Measurements from ENCODE around the gene EMC7. TPM values are rescaled to one million over a fixed set of nuclear protein-coding genes. Genes with fewer than 3 reads are reported as not detected.
"Not testable (repeated sequence)": the region's sequence is repeated elsewhere in the genome, so short reads cannot be mapped to it uniquely, and the experiment has no call there.

Gene EMC7
- total RNA-seq, 4 donors from 2014 or later: 34.6 to 49.2 (median 43.2) TPM

DNA sequence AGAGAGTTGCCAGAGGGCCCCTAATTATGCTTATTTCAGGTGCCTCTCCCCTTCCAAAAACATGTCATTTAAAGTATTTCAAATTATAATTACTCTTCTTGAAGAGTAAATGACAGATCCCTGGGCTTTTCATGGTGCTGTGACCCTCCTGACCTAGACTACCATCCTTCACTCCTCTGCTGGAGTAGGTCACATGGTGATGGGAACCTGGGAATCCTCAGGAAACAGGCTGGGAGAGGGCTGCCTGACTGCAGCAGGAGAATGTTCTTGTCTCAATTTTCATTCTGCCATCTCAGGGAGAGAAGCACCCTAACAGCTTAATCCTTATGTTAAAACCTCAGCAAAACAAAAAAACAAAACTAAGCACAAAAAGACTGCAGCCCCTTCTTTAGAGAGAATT, 24.9 kb upstream of the EMC7 start:
- no peak for ATAC-seq
- H3K27ac ChIP-seq: no peak overlapping the region
- no peaks in the 10 kb centered on the region for H3K4me1 ChIP-seq
- H3K9me3 ChIP-seq: no peaks in the 10 kb centered on the region
- no peaks in the 10 kb centered on the region for H3K36me3 ChIP-seq
- H3K4me3 ChIP-seq: no peak overlapping the region
- TF ChIP-seq POLR2A (IDR thresholded peaks at IDR 0.05) (no peak), POLR2AphosphoS5 (IDR thresholded peaks at IDR 0.05) (no peak), EP300 (IDR thresholded peaks at IDR 0.05) (no peak)
- TF ChIP-seq, protein P1, sequence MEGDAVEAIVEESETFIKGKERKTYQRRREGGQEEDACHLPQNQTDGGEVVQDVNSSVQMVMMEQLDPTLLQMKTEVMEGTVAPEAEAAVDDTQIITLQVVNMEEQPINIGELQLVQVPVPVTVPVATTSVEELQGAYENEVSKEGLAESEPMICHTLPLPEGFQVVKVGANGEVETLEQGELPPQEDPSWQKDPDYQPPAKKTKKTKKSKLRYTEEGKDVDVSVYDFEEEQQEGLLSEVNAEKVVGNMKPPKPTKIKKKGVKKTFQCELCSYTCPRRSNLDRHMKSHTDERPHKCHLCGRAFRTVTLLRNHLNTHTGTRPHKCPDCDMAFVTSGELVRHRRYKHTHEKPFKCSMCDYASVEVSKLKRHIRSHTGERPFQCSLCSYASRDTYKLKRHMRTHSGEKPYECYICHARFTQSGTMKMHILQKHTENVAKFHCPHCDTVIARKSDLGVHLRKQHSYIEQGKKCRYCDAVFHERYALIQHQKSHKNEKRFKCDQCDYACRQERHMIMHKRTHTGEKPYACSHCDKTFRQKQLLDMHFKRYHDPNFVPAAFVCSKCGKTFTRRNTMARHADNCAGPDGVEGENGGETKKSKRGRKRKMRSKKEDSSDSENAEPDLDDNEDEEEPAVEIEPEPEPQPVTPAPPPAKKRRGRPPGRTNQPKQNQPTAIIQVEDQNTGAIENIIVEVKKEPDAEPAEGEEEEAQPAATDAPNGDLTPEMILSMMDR (IDR thresholded peaks at IDR 0.05): no peak
- no peaks in the 10 kb centered on the region for H3K27me3 ChIP-seq

DNA sequence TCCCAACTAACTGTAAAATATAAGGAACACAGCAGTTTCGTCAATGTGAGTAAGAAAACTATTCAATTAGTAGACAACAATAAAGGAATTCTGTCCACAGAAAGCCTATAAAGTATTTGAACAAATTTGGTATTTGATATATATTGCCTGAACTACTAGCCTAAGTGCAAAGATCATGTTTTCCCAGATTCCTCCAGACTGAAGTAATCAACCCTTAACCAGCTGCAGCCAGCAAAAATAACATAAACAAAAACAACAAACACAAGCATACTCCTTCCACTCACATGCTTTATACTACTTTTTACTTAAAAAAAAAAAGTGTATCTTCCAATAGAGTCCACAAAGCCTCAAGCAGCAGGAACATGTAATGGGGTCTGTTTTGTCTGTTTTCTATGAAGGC, 24.3 kb upstream of the EMC7 start:
- no peak for ATAC-seq
- WGBS, 2 donors (ENCODE audit: low coverage in 1 of 2): 56 to 71% methylated on average over 1 of the region's 1 CpG

DNA sequence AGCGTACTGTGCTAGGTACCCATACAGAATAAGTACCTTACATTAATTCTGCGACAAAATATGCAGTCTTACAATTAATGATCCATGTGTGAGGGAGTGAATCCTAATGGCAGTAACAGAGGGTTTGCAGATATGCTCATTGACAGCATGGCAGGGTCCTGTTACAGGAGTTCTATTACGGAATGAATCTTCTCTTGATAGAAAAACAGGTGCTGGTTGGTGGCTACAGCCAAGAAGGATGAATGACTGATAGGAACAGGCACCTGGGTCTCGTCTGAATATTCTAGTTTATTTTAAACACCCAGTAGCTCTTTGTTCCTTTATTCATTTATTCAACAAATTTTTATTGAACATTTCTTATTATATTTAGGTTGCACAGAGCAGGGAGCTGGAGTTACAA, 23.0 kb upstream of the EMC7 start:
- whole genome bisulfite sequencing, 2 donors (ENCODE audit: low coverage in 1 of 2): 43 to 77% methylated on average over 2 to 4 of the region's 4 CpGs
- H3K36me3 ChIP-seq: no peaks in the 10 kb centered on the region
- H3K27me3 ChIP-seq: no peaks in the 10 kb centered on the region
- no peaks in the 10 kb centered on the region for H3K4me1 ChIP-seq
- no peak overlapping the region for H3K4me3 ChIP-seq
- no peak overlapping the region for H3K27ac ChIP-seq
- ATAC-seq: no peak
- TF ChIP-seq, protein P1 (IDR thresholded peaks at IDR 0.05): no peak
- TF ChIP-seq POLR2A (IDR thresholded peaks at IDR 0.05): no peak
- no peaks in the 10 kb centered on the region for H3K9me3 ChIP-seq

More for the DNA sequence above, 24.3 kb upstream of the EMC7 start:
- no peaks in the 10 kb centered on the region for H3K9me3 ChIP-seq
- no peaks in the 10 kb centered on the region for H3K27me3 ChIP-seq
- no peak overlapping the region for H3K4me3 ChIP-seq
- TF ChIP-seq EP300 (IDR thresholded peaks at IDR 0.05) (no peak), POLR2A (IDR thresholded peaks at IDR 0.05) (no peak), POLR2AphosphoS5 (IDR thresholded peaks at IDR 0.05) (no peak)
- TF ChIP-seq, protein P1 (IDR thresholded peaks at IDR 0.05): no peak
- H3K27ac ChIP-seq: no peak overlapping the region
- H3K4me1 ChIP-seq: no peaks in the 10 kb centered on the region
- H3K36me3 ChIP-seq: no peaks in the 10 kb centered on the region

DNA sequence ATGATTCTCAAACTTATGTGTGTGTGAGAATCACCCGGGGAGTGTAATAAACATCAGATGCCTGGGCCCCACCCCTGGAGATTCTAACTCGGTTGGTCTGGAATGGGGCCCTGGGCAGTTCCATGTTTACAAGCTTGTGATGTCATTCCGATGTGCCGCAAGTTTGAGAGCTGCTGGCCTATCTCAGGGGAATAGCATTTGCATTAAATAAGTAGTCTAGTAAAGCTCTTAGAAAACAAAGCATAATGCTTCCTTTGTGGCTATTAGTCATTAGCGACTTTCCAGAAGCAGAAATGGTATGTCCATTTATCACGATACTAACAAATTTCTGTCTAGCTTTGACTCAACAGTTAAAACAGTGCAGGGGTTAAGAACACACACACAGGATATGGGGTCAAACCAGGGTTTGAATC, 21.1 kb upstream of the EMC7 start:
- WGBS, 2 donors (ENCODE audit: low coverage in 1 of 2): 54 to 58% methylated on average over 4 to 6 of the region's 6 CpGs
- Histone ChIP-seq H3K27me3 (peaks cover 3% of the 10 kb centered on the region), H3K9me3 (no peaks in the 10 kb centered on the region), H3K27ac (no peak overlapping the region), H3K4me1 (no peaks in the 10 kb centered on the region), H3K4me3 (no peak overlapping the region), H3K36me3 (no peaks in the 10 kb centered on the region)
- no peak for TF ChIP-seq EP300 (IDR thresholded peaks at IDR 0.05)
- no peak for TF ChIP-seq POLR2A (IDR thresholded peaks at IDR 0.05)
- no peak for TF ChIP-seq POLR2AphosphoS5 (IDR thresholded peaks at IDR 0.05)
- TF ChIP-seq, protein P1 (IDR thresholded peaks at IDR 0.05): no peak
- no peak for ATAC-seq

DNA sequence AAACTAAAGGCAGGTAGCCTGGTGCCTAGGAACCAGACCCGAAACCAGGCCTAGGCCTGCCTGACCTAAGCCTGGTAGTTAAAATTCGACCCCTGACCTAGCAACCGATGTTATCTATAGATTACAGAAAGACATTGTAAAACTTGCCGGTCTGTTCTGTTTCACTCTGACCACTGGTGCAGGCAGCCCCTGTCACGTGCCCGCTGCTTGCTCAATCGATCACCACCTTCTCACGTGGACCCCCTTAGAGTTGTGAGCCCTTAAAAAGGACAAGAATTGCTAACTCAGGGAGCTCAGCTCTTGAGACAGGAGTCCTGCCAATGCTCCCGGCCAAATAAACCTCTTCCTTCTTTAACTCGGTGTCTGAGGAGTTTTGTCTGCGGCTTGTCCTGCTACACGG, 20.1 kb upstream of the EMC7 start:
- H3K4me1 ChIP-seq: not testable (repeated sequence)

DNA sequence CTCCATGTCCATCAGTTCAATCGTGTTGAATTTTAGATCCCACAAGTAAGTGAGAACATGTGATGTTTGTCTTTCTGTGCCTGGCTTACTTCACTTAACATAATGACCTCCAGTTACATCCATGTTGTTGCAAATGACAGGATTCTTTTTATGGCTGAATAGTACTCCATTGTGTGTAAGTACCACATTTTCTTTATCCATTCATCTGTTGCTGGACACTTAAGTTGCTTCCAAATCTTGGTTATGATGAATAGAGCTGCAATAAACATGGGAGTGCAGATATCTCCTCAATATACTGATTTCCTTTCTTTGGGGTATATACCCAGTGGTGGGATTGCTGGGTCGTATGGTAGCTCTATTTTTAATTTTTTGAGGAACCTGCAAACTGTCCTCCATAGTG, 18.8 kb upstream of the EMC7 start:
- WGBS, 2 donors (ENCODE audit: low coverage in 1 of 2): 71 to 80% methylated on average over 1 to 2 of the region's 2 CpGs
- ATAC-seq: not testable (repeated sequence)

More for the DNA sequence above, 20.1 kb upstream of the EMC7 start:
- not testable (repeated sequence) for ATAC-seq, H3K27ac ChIP-seq, H3K36me3 ChIP-seq, H3K4me3 ChIP-seq, H3K27me3 ChIP-seq, H3K9me3 ChIP-seq
- WGBS, 2 donors (ENCODE audit: low coverage in 1 of 2): 76 to 81% methylated on average over 7 to 9 of the region's 12 CpGs

More for the DNA sequence above, 18.8 kb upstream of the EMC7 start:
- H3K27ac ChIP-seq, H3K4me3 ChIP-seq, H3K36me3 ChIP-seq, H3K9me3 ChIP-seq, H3K4me1 ChIP-seq: not testable (repeated sequence)
- peaks cover 12% of the 10 kb centered on the region for H3K27me3 ChIP-seq
